ENCODE results near the gene RAI1.
"Not testable (repeated sequence)": the region's sequence is repeated elsewhere in the genome, so short reads cannot be mapped to it uniquely, and the experiment has no call there.

The RAI1 gene

GRCh38 chr17:17807440-17807839 is 126.2 kb downstream of the RAI1 start:
- no peak for FAIRE-seq

- not testable (repeated sequence) for FAIRE-seq
Measured at GRCh38 chr17:17808200-17808599, 126.9 kb downstream of the RAI1 start.

GRCh38 chr17:17808706-17809432 is 127.6 kb downstream of the RAI1 start:
- FAIRE-seq = no peak

GRCh38 chr17:17809531-17810083 is 128.3 kb downstream of the RAI1 start:
- no peak for FAIRE-seq

GRCh38 chr17:17810084-17810894 is 129.0 kb downstream of the RAI1 start:
- no peak for FAIRE-seq

GRCh38 chr17:17810895-17811248 is 129.6 kb downstream of the RAI1 start:
- no peak for FAIRE-seq

GRCh38 chr17:17811381-17812210 is 130.3 kb downstream of the RAI1 start:
- no peak for FAIRE-seq

- FAIRE-seq = no peak
Measured at GRCh38 chr17:17812211-17813054, 131.2 kb downstream of the RAI1 start.

- no peak for FAIRE-seq
Measured at GRCh38 chr17:17813055-17813724, 131.9 kb downstream of the RAI1 start.

- FAIRE-seq = no peak
Measured at GRCh38 chr17:17813725-17814095, 132.5 kb downstream of the RAI1 start.

- FAIRE-seq = no peak
Measured at GRCh38 chr17:17814162-17815061, 133.2 kb downstream of the RAI1 start.

- no peak for FAIRE-seq
Measured at GRCh38 chr17:17815062-17815406, 133.8 kb downstream of the RAI1 start.

GRCh38 chr17:17815436-17816200 is 134.4 kb downstream of the RAI1 start:
- FAIRE-seq = no peak

- FAIRE-seq = no peak
Measured at GRCh38 chr17:17816240-17816814, 135.1 kb downstream of the RAI1 start.

GRCh38 chr17:17816831-17817551 is 135.7 kb downstream of the RAI1 start:
- no peak for FAIRE-seq

GRCh38 chr17:17817552-17817947 is 136.3 kb downstream of the RAI1 start:
- FAIRE-seq = no peak

- no peak for FAIRE-seq
Measured at GRCh38 chr17:17818088-17818526, 136.8 kb downstream of the RAI1 start.

GRCh38 chr17:17819111-17819510 is 137.9 kb downstream of the RAI1 start:
- FAIRE-seq = no peak

GRCh38 chr17:17819561-17819995 is 138.3 kb downstream of the RAI1 start:
- peak; percentile 58 for FAIRE-seq
